ENCODE results near the gene ALAS1.

Gene ALAS1

GRCh38 chr3:52237657-52238172 is 39.8 kb downstream of the ALAS1 start:
- DNase-seq = no peak

GRCh38 chr3:52238193-52238760 is 40.3 kb downstream of the ALAS1 start:
- no peak for DNase-seq

- peak; percentile 26 for DNase-seq
These were observed 41.1 kb downstream of the ALAS1 start, which contains the start of gene TWF2 for GRCh38 chr3:52238761-52239701. TWF2 (minus strand) TSS chr3:52239158; CDS start chr3:52239016, 142 bp downstream.

- no peak for DNase-seq
These were observed 42.3 kb downstream of the ALAS1 start for GRCh38 chr3:52240059-52240885.

GRCh38 chr3:52240886-52241370 is 43.0 kb downstream of the ALAS1 start:
- DNase-seq = no peak

- DNase-seq = no peak
These were observed 44.1 kb downstream of the ALAS1 start for GRCh38 chr3:52242039-52242438.

GRCh38 chr3:52243791-52244628 is 46.0 kb downstream of the ALAS1 start:
- no peak for DNase-seq

GRCh38 chr3:52245322-52246263 is 47.6 kb downstream of the ALAS1 start, which contains the start of gene PPM1M:
PPM1M (plus strand) TSS chr3:52245759; CDS start chr3:52245825, 66 bp downstream.
- DNase-seq = no peak

GRCh38 chr3:52246264-52246620 is 48.3 kb downstream of the ALAS1 start:
- DNase-seq = no peak

GRCh38 chr3:52246728-52247408 is 48.9 kb downstream of the ALAS1 start:
- DNase-seq = no peak

- DNase-seq = no peak
These were observed 49.6 kb downstream of the ALAS1 start for GRCh38 chr3:52247409-52248164.

- DNase-seq = no peak
These were observed 50.2 kb downstream of the ALAS1 start for GRCh38 chr3:52248165-52248541.

- DNase-seq = no peak
These were observed 51.0 kb downstream of the ALAS1 start for GRCh38 chr3:52248816-52249547.

- DNase-seq = no peak
These were observed 51.7 kb downstream of the ALAS1 start for GRCh38 chr3:52249683-52250082.

GRCh38 chr3:52250122-52250521 is 52.2 kb downstream of the ALAS1 start:
- no peak for DNase-seq

GRCh38 chr3:52253314-52254304 is 55.6 kb downstream of the ALAS1 start:
- DNase-seq = no peak

- no peak for DNase-seq
These were observed 56.6 kb downstream of the ALAS1 start for GRCh38 chr3:52254608-52255007.
